PC-9 (cell line): ENCODE measurements around the gene RRAS. TPM values are rescaled to one million over a fixed set of nuclear protein-coding genes. Genes with fewer than 3 reads are reported as not detected.

Experiments used
- BruUV-seq: library from RNA; stranded (reverse); fragments of 400-500 nt; replicated peaks from 2 replicates; lab custom pipeline; 2021; lab: Mats Ljungman, UMichigan
- CTCF ChIA-PET: fragments of 300-600 bp; sonication (Branson Sonifier 250); formaldehyde crosslinking; loops from one replicate; lab custom pipeline; 2022; ENCODE audit warnings: antibody characterized with exemption; lab: Charles Lee
- POLR2A ChIA-PET: fragments of 300-600 bp; sonication (Branson Sonifier 250); formaldehyde crosslinking; loops from one replicate; lab custom pipeline; 2022; ENCODE audit warnings: antibody characterized with exemption; ENCODE audit not compliant: unreplicated experiment; lab: Charles Lee
- DNase-seq, 2 experiments: peaks; one replicate each; pipeline versions ENCODE4 v3.0.0 to v3.0.0-alpha.2; 2015 to 2022; ENCODE audit warnings: mixed read lengths in 1 of 2
- H2AFZ ChIP-seq: fragments of 200-600 bp; sonication (generic); 2 replicates; pipeline ENCODE4 v1.8.1; 2017; ENCODE audit warnings: antibody characterized with exemption
- H3F3A ChIP-seq: fragments of 200-600 bp; sonication (generic); 2 replicates; pipeline ENCODE4 v1.8.1; 2017; ENCODE audit warnings: antibody characterized with exemption, mild to moderate bottlenecking, low read depth; ENCODE audit not compliant: insufficient read depth
- H3K27ac ChIP-seq: fragments of 200-600 bp; sonication (generic); 2 replicates; pipeline ENCODE4 v1.6.1; 2016; ENCODE audit warnings: mixed run types
- H3K27me3 ChIP-seq: fragments of 200-600 bp; sonication (generic); 2 replicates; pipeline ENCODE4 v1.6.1; 2016; ENCODE audit warnings: low read depth, mixed run types; ENCODE audit not compliant: insufficient read depth
- H3K36me3 ChIP-seq: fragments of 200-600 bp; sonication (generic); 2 replicates; pipeline ENCODE4 v1.6.1; 2016; ENCODE audit warnings: low read depth, mixed run types
- H3K4me1 ChIP-seq: fragments of 200-600 bp; sonication (generic); replicated peaks from 2 replicates; pipeline ENCODE4 v1.6.1; 2016; ENCODE audit warnings: mixed run types; ENCODE audit not compliant: insufficient read depth
- H3K4me2 ChIP-seq: fragments of 200-600 bp; sonication (generic); 2 replicates; pipeline ENCODE4 v1.6.1; 2017; ENCODE audit warnings: mixed run types
- H3K4me3 ChIP-seq: fragments of 200-600 bp; sonication (generic); 2 replicates; pipeline ENCODE4 v1.6.1; 2016; ENCODE audit warnings: mixed run types
- H3K79me2 ChIP-seq: fragments of 200-600 bp; sonication (generic); 2 replicates; pipeline ENCODE4 v1.6.1; 2017; ENCODE audit warnings: low read depth, mixed run types
- H3K9me2 ChIP-seq: fragments of 200-600 bp; sonication (generic); 2 replicates; pipeline ENCODE4 v1.8.1; 2017; ENCODE audit warnings: mild to moderate bottlenecking; ENCODE audit not compliant: insufficient read depth
- H3K9me3 ChIP-seq: fragments of 200-600 bp; sonication (generic); 2 replicates; pipeline ENCODE4 v1.8.1; 2016; ENCODE audit warnings: low read depth; ENCODE audit not compliant: insufficient read depth
- H4K20me1 ChIP-seq: fragments of 200-600 bp; sonication (generic); 2 replicates; pipeline ENCODE4 v1.8.1; 2017; ENCODE audit not compliant: insufficient read depth
- CTCF ChIP-seq: fragments of 200-600 bp; sonication (generic); conservative IDR thresholded peaks from 2 replicates; pipeline ENCODE4 v1.6.1; 2017; ENCODE audit warnings: mixed run types, antibody characterized with exemption, mild to moderate bottlenecking, moderate library complexity
- EZH2 ChIP-seq: fragments of 200-600 bp; sonication (generic); IDR thresholded peaks from 2 replicates; pipeline ENCODE4 v1.8.0; 2017; ENCODE audit warnings: antibody characterized with exemption, low read depth
- intact Hi-C: fragments of 100-400 bp; cut with micrococcal nuclease; formaldehyde crosslinking; loops from one replicate; pipeline ENCODE4 v1.10.0; 2022; ENCODE audit not compliant: unreplicated experiment
- total RNA-seq: library from RNA; stranded (reverse); gene quantifications from 2 replicates; pipeline ENCODE4 v1.2.3, GENCODE V29; 2021

RRAS gene
- total RNA-seq, 1 experiment from 2014 or later: 36.6 TPM

- no peak overlapping the region for H3K4me3 ChIP-seq
- ChIA-PET POLR2A (interaction anchor here (1.1 kb wide), 1 partner anchor 16 kb away, joined by 4 read pairs; the partner anchor contains the start of gene SCAF1), CTCF (no interaction called here)
- H3F3A ChIP-seq: peaks cover 50% of the 10 kb centered on the region
- no peak overlapping the region for H3K27ac ChIP-seq
- no peaks in the 10 kb centered on the region for H3K9me2 ChIP-seq
- no peaks in the 10 kb centered on the region for H3K27me3 ChIP-seq
- TF ChIP-seq EZH2 (no peak), CTCF (no peak)
- H4K20me1 ChIP-seq: peaks cover 50% of the 10 kb centered on the region
- no peak for DNase-seq
- H3K4me2 ChIP-seq: no peak overlapping the region
- H3K36me3 ChIP-seq: peaks cover 29% of the 10 kb centered on the region
- no TSS peak for BruUV-seq
- peaks cover 3% of the 10 kb centered on the region; the same call in 1 of the 2 replicates for H3K79me2 ChIP-seq
- H2AFZ ChIP-seq: no peak overlapping the region
- intact Hi-C loops: no loop called here
- no peaks in the 10 kb centered on the region; the same call in 1 of the 2 replicates for H3K4me1 ChIP-seq
- no peaks in the 10 kb centered on the region for H3K9me3 ChIP-seq
These were observed 17.7 kb upstream of the RRAS start for GRCh38 chr19:49657493-49658138.

- no TSS peak for BruUV-seq
- no peak overlapping the region for H3K4me2 ChIP-seq
- H3K27ac ChIP-seq: no peak overlapping the region
- H2AFZ ChIP-seq: no peak overlapping the region
- H3K9me3 ChIP-seq: no peaks in the 10 kb centered on the region
- H4K20me1 ChIP-seq: peaks cover 49% of the 10 kb centered on the region
- CTCF ChIA-PET: no interaction called here
- peaks cover 20% of the 10 kb centered on the region; the same call in 1 of the 2 replicates for H3K36me3 ChIP-seq
- H3K4me3 ChIP-seq: no peak overlapping the region
- no peaks in the 10 kb centered on the region; the same call in 1 of the 2 replicates for H3K4me1 ChIP-seq
- no peak for DNase-seq
- POLR2A ChIA-PET: no interaction called here
- intact Hi-C loops: no loop called here
- peaks cover 41% of the 10 kb centered on the region for H3F3A ChIP-seq
- H3K79me2 ChIP-seq: no peaks in the 10 kb centered on the region
- H3K9me2 ChIP-seq: no peaks in the 10 kb centered on the region
- no peaks in the 10 kb centered on the region for H3K27me3 ChIP-seq
- TF ChIP-seq CTCF: no peak
- no peak for TF ChIP-seq EZH2
These were observed 16.6 kb upstream of the RRAS start for GRCh38 chr19:49656456-49657109.

GRCh38 chr19:49655570-49656455 lies 15.9 kb upstream of the RRAS start:
- Histone ChIP-seq H3K4me2 (no peak overlapping the region), H3K9me2 (no peaks in the 10 kb centered on the region), H3K4me3 (no peak overlapping the region), H3K4me1 (no peaks in the 10 kb centered on the region; the same call in 1 of the 2 replicates), H3K79me2 (no peaks in the 10 kb centered on the region), H3K27ac (no peak overlapping the region), H3F3A (peaks cover 33% of the 10 kb centered on the region), H4K20me1 (peaks cover 41% of the 10 kb centered on the region), H2AFZ (no peak overlapping the region), H3K36me3 (peaks cover 20% of the 10 kb centered on the region; the same call in 1 of the 2 replicates), H3K27me3 (no peaks in the 10 kb centered on the region), H3K9me3 (no peaks in the 10 kb centered on the region)
- ChIA-PET CTCF (no interaction called here), POLR2A (no interaction called here)
- DNase-seq: no peak
- no TSS peak for BruUV-seq
- intact Hi-C loops: no loop called here
- TF ChIP-seq EZH2 (no peak), CTCF (no peak)
